CD4-positive, alpha-beta T cell treated with Interleukin-15 for 1 hour (primary cell): ENCODE data around the gene PFN4.
"Not testable (repeated sequence)": the region's sequence is repeated elsewhere in the genome, so short reads cannot be mapped to it uniquely, and the experiment has no call there.

Source experiments
- DNase-seq: peaks from one replicate; pipeline ENCODE4 v3.0.0-alpha.2; 2020

Gene PFN4

DNA sequence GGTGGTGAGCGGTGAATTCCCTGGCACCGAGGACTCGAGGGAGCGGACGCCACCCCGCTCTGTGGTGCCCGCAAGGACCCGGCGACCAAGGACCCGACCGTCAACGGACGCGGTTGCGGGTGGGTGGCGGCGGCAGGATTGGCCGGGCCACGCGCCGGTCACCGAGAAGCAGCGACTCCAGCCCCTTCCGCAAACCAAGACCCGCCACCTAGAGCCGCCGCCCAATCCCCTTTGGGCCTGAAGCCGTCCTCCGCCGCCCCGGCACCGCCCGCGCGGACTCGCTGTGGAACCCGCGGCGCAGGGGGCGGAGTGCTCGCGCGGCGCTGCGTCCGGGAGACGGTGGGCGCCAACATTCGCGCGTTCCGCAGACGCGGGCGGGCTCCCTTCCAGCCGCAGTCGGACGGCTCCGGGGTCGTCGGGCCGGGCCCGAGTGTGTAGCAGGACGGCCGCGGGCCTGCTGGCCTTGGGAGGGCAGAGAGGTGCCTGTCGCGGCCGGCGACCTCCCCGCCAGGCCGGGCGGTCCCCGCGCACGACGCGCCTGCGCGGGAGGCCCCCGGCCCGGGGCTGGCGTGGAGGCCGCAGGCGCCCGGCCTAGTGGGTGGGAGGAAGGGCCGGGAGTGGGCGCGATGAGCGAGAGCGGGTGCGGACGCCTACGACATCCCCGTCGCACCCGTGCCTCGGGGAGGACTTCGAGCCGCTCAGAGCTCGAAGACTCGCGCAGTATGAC lies at the start of gene PFN4, which contains the start of gene FAM228B:
TSS of gene PFN4 (minus strand) at position 140 of the 727 bp plus-strand sequence. CDS start 799 bp downstream, outside the sequence.
TSS of gene FAM228B (plus strand) at position 275 of the 727 bp plus-strand sequence. CDS start 893 bp downstream, outside the sequence.
- DNase-seq: peak; percentile 70

DNA sequence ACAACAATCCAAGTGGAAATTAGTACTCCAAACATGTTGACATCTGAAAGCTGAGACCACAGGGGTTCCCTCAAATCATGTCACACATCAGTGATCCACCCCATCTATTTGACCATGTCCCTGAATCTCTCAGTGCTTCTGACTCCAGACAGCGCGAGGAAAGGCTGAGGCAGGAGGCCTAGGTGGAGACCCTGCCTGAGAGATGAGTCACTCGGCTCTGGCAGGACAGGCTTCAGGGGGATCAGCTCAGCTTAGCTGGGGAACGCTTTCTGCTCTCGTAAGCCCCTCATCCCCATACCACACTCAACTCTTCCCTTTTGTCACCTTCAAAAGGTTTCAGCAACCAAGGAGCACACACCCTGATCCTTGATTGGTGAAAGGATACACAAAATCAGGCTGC lies 45.9 kb upstream of the PFN4 start:
- no peak for DNase-seq

DNA sequence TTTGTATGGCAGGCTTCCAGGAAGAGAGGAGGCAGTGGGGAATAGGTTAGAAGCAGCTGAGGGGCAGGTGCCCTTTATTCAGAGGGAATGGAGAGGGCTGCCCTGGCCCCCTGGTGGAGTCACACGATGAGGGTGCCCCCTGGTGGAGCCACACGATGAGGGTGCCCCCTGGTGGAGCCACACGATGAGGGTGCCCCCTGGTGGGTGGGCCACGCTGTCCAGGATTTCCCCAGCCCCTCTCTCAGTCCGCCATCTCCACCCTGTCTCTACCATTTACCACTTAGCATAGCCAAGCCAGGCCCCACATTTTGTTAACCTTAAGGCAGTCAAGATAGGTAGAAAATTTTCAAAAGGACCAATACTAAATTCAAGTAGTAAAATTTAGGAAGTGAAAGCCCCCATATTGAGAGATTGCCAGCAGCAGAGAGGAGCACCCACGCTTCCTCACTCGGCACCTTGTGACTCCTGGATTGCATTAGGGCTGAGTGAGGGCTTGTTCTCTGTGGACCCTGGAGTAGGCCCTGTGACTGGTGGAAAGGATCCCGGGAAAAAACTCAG lies 41.4 kb upstream of the PFN4 start:
- DNase-seq: peak; percentile 21

DNA sequence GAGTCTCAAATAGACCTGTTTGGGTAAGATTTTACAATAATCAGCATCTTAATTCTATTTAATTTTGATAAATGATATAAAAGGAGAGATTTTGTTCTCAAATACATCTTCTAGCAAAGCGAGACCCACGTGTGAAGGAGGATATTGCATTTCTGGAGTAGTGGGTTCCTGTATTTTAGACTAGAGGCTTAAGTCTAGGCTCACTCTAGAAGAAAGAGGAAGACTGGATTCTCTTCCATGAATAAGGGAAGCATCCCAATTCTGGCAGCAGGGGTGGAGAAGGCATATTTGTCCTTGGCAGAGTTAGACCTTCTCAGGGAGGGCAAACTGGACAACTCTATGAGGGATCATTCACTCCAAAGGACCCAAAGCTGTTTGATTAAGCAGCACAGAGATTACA lies 40.5 kb upstream of the PFN4 start:
- no peak for DNase-seq

DNA sequence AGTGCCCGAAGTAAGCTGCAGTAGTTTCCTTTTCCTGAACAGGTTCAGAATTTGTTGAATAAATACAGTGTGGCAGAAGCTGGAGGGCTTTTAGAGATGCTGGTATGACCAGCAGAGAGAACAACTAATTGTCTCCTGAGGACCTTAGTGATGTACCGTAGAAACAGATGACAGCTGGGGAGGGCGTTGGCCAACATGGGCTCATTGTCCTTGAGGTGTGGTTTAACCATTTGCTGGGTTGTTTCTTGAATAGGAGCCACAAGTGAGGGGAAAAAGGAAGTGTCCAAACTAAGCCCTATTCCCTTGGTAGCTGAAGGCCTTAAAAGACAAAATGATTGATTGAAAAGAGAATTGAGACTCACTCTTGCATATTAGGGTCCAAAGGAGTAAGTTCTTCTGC lies 40.1 kb upstream of the PFN4 start:
- DNase-seq: no peak

DNA sequence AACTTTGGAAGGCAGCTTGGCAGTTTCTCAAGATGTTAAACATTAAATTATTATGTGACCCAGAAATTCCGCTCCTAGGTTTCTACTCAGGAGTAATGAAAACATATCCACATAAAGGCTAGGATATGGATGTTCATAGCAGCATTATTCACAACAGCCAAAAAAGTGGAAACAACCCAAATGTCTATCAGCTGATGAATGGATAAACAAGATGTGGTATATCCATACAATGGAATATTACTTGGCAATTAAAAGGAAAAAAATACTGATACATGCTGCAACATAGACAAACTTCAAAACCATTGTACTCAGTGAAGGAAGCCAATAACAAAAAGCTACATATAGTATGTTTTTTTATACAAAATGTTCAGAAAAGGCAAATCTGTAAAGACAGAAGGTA lies 39.4 kb upstream of the PFN4 start:
- DNase-seq: no peak

DNA sequence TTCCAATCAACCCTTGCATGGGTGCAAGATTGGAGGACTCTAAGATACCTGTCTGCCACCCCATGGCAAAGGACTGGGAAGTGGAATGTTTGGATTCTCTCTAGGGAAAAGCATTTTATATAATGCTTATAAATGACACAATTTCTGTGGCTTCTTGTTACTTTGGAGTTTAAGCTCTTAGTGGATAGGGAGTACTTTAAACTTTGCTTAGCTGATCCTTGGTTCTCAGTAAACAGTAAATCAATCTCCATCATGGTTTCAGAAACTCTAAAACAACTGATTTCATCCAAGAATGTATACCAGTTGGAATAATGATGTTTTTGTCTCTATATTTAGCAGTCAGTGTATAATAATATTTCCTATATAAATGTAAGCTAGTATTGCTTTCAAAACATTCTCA lies 37.6 kb upstream of the PFN4 start:
- DNase-seq: no peak

DNA sequence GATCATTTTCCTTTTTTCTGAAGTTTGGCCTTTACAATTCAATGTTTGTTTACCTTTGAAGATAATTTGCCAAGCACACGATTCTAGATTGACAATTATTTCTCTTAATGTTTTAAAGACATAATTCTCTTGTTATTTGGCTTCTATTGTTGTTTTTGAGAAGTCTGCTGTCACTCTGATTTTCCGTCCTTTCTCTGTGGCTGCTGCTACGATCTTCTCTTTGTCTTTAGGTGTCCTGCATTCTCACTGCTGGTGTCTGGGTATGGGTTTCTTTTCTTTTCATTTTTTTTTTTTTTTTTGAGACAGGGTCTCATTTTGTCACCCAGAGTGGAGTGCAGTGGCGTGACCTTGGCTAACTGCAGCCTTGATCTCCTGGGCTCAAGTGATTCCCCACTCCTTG lies 36.6 kb upstream of the PFN4 start:
- no peak for DNase-seq

DNA sequence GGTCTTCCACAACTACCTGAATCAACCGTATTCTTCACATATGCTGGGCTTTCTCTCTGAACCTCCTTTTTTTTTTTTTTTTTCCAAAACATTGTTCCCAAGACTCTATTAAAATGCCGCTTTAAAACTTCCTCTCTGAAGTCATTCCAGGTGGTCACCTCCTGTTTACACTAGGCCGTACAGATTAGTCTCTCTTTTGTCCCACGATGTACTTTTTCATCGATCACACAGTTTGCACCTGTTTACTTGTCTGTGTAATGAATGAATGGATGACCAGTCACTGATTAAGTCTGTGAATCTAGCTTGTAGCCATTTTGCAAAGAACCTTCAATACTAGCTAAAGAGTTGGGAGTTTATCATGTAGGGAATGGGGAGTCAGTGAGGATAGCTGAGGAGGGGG lies 35.0 kb upstream of the PFN4 start:
- no peak for DNase-seq

- no peak for DNase-seq
These were observed 30.3 kb upstream of the PFN4 start for GRCh38 chr2:24153478-24153877.

DNA sequence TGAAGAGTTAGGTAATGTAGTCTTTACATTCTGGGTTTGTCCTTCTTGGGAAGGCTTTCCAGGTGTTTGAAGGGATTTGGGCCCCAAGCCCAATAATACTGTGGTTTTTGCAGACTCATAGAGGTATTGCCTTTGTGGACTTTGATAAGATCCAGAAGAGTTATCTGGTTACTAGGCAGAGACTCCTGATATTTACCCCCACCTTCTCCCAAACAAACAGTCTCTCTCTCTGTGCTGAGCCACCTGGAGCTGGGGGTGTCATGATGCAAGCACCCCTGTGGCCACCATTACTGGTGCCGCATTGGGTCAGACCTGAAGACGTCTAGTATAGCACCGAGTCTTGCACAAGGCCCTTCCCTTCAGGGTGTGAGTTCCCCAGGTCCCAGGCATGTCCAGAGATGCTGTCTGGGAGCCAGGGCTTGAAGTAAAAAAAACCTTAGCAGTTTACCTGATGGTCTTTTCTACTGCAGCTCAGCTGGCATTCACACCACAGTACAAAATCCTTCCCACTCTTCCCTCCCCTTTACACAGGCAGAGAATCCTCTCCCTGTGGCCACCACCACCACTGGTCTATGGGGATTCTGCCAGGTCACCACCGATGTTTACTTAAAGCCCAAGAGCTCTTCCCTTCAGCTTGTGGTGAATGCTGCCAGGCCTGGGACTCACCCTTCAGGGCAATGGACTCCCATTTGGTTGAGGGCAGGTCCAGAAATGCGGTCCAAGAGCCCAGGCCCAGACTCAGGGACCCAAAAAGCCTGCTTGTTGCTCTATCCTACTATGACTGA lies 29.5 kb upstream of the PFN4 start:
- no peak for DNase-seq

DNA sequence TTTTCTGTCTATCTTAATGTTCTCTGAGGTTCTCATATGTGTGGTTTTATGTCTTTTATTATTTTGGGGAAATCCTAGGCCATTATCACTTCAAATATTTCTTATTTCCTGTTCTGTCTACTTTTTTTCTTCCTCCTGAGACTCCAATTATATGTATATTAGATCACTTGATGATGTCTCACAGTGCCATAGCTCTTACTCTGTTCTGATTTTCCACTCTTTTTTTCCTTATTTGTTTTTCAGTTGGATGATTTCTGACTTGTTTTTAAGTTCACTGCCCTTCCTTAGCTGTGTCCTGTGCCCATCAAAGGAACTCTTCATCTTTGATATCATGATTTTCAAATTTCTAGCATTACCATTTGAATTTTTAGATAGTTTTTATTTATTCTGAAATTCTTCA lies 24.2 kb upstream of the PFN4 start:
- DNase-seq: no peak

- not testable (repeated sequence) for DNase-seq
These were observed 17.2 kb upstream of the PFN4 start for GRCh38 chr2:24140305-24140704.

DNA sequence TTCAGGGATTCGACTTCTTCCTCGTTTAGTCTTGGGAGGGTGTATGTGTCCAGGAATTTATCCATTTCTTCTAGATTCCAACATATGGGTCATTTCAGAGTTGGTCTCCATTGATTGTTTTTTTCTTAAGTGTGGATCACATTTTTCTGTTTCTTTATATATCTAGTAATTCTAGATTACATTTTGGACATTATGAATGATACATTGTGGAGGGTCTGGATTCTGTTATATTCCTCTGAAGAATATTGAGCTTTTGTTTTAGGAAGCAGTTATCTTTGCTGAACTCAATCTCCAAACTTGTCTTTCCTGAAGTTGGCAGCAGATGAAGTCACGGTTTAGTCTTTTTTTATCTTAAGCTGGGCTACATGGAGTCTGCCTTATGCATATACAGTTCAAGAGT lies 9.4 kb upstream of the PFN4 start:
- no peak for DNase-seq

DNA sequence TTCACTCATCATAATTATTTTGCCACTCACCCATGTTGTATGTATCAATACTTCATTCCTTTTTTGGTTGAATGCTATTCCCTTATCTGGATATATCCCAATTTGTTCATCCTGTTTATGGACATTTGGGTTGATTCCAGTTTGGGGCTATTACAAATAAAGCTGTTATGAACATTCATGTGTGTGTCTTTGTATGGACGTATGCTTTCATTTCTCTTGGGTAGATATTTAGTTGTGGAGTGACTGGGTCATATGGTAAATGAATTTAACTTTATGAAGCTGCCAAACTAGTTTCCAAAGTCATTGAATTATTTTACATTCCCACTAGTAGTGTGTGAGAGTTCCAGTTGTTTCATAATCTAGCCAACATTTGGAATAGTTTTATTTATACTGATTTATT lies 2.8 kb upstream of the PFN4 start:
- no peak for DNase-seq

DNA sequence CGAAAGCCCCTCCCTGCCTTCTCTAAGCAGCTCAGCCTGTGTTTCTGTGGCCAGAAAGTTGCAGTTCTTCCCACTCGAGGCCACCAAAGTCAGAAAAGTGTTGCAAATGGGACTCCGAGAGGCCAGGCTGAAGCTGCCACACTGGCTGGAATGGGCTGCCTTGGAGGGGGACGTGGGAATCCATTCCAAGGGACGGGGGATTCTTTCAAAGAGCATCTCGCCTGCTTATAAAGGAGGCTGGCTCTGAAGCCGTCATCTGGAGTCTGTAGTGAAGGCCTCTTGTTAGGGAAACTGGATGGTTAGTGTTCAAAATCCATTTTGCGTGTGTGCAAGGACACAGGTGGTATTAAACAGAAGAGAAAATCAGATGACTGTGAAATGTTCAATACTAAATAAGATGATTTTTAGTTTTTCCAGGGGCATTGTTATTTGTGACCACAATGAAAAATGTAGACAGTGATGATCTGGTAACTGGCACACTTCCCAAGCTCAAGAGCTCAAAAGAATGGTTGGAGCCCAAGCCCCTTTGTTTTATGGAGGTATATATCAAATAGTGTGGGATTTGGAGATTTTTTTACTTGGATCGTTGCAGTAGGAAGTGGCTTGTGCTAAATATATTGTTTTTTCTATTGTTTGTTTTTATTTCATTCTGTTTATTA lies 917 bp upstream of the PFN4 start:
- no peak for DNase-seq

- DNase-seq: no peak
These were observed 554 bp downstream of the PFN4 start for GRCh38 chr2:24122366-24123194.

GRCh38 chr2:24121469-24121868 lies 1.7 kb downstream of the PFN4 start:
- no peak for DNase-seq

DNA sequence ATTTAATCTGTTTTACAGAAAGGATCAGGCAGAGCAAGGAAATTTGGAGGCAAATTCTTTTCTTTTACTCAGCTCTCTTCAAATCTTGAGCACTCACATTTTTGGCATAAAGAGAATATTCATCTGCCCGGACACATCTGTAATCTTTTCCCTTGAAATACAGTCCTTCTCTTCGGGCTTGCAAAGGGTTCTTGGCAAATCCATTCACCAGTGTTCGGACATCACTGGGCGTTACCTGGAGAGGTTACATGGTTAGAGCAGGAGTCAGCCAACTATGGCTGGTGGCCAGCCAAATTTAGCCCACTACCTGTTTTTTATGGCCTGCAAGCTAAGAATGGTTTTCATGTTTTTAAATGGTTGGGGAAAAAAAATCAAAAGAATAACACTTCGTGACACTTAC lies 2.1 kb downstream of the PFN4 start:
- no peak for DNase-seq

- DNase-seq: no peak
These were observed 5.2 kb downstream of the PFN4 start for GRCh38 chr2:24117902-24118301.

GRCh38 chr2:24115057-24115456 lies 8.1 kb downstream of the PFN4 start:
- DNase-seq: no peak

DNA sequence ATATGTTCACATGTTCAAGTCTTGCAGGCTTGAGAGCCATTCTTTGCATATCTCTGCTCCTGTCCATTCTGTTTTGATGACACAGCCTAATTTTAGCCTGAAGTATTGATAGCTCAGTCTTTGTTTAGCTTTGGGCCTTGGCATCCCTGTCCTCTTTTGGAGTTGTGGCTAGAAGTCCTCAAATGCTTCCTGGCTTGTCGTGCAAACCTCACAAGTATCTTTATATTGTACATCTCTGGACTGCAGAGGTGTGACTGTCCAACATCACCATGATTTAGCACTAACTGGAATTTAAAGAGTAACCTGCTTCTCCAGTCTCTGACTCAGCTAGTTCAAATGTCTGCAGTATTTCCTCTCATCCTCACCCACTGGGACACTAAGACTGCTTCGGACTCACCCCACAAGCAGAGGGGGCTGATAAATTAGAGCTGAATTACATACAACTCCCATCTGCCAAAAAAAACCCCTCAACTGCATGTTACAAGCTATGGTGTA lies 11.7 kb downstream of the PFN4 start:
- no peak for DNase-seq
